ENCODE data around the gene SPINT2.

The SPINT2 gene

DNA sequence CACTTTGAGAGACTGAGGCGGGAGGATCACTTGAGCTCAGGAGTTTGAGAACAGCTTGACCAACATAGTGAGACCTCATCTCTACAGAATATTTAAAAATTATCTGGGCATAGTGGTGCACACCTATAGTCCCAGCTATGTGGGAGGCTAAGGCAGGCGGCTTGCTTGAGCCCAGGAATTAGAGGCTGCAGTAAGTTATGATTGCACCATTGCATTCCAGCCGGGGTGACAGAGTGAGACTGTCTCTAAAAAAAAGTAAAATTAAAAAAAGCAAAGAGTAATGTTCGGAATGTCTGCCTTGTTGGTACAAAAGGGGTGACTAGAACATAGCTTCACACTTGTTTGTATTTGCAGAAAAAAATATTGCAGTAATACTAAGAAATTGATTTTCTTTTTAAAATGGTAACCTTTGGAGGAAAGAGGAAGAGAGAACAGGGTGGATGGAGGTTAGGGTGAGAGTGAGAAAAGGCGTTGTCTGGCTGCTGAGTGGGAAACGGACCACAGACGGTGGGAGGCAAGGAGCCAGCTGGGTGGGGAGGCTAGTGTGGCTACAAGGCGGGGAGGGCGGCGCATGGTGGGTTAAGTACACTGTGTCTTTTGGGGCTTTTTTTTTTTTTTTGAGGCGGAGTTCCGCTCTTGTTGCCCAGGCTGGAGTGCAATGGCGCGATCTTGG lies 18.4 kb upstream of the SPINT2 start:
- Histone ChIP-seq H3K4me1 (ENCODE audit: control insufficient read depth in 1 of 2, insufficient read depth in 1 of 2, low read depth in 1 of 2, low read length in 1 of 2) (peaks cover 0 to 8% of the 10 kb centered on the region in 2 experiments), H3K27ac (no peak overlapping the region), H3K36me3 (no peaks in the 10 kb centered on the region), H3K27me3 (peaks cover 19% of the 10 kb centered on the region), H3K9me3 (no peaks in the 10 kb centered on the region), H3K4me3 (ENCODE audit: low read depth in 1 of 2, low read length in 1 of 2) (no peak overlapping the region)
- TF ChIP-seq, protein P1, sequence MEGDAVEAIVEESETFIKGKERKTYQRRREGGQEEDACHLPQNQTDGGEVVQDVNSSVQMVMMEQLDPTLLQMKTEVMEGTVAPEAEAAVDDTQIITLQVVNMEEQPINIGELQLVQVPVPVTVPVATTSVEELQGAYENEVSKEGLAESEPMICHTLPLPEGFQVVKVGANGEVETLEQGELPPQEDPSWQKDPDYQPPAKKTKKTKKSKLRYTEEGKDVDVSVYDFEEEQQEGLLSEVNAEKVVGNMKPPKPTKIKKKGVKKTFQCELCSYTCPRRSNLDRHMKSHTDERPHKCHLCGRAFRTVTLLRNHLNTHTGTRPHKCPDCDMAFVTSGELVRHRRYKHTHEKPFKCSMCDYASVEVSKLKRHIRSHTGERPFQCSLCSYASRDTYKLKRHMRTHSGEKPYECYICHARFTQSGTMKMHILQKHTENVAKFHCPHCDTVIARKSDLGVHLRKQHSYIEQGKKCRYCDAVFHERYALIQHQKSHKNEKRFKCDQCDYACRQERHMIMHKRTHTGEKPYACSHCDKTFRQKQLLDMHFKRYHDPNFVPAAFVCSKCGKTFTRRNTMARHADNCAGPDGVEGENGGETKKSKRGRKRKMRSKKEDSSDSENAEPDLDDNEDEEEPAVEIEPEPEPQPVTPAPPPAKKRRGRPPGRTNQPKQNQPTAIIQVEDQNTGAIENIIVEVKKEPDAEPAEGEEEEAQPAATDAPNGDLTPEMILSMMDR (IDR thresholded peaks at IDR 0.05): no peak

DNA sequence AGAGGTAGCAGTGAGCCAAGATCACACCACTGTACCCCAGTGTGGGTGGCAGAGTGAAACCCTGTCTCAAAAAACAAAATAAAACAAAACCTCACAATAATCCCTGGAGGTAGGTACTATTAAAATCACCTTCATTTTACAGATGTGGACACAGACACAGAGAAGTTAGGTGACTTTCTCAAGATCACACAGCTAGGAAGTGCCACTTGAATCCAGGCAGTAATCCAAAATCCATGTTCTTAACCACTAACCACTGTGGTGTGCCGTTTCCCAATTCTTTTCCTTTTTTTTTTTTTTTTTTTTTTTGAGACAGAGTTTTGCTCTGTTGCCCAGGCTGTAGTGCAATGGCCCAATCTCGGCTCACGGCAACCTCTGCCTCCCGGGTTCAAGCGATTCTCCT lies 17.2 kb upstream of the SPINT2 start:
- H3K4me1 ChIP-seq (ENCODE audit: control insufficient read depth in 1 of 2, insufficient read depth in 1 of 2, low read depth in 1 of 2, low read length in 1 of 2): peaks cover 0 to 8% of the 10 kb centered on the region in 2 experiments

DNA sequence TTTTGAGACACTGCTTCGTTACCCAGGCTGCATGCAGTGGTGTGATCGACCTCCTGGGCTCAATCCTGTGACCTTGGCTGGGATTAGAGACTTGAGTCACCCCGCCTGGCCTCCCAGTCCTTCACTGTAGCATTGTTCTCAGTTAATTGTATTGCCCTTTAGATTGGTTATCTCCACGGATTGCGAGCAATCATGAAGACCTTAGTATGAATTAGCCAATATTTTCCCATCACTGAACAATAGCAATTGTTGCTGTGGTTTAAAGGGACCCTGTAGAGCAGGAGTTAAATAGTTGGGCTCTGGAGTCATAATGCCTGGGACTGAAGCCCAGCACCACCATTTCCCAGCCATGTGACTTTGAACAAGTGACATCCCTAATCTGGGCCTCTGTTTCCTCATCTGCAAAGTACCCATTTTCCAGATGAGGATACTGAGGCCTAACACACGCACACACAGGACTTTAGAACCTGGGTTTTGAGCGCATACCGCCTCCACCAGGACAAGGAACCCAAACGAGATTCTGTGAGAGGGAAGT lies 16.6 kb upstream of the SPINT2 start:
- Histone ChIP-seq H3K36me3 (no peaks in the 10 kb centered on the region), H3K27ac (no peak overlapping the region), H3K4me1 (ENCODE audit: control insufficient read depth in 1 of 2, insufficient read depth in 1 of 2, low read depth in 1 of 2, low read length in 1 of 2) (peaks cover 0 to 8% of the 10 kb centered on the region in 2 experiments), H3K9me3 (no peaks in the 10 kb centered on the region), H3K4me3 (ENCODE audit: low read depth in 1 of 2, low read length in 1 of 2) (no peak overlapping the region), H3K27me3 (peaks cover 37% of the 10 kb centered on the region)
- TF ChIP-seq, protein P1 (IDR thresholded peaks at IDR 0.05): no peak

More for the DNA sequence above, 17.2 kb upstream of the SPINT2 start:
- Histone ChIP-seq H3K4me3 (ENCODE audit: low read depth in 1 of 2, low read length in 1 of 2) (no peak overlapping the region), H3K9me3 (no peaks in the 10 kb centered on the region), H3K36me3 (no peaks in the 10 kb centered on the region), H3K27me3 (peaks cover 30% of the 10 kb centered on the region), H3K27ac (no peak overlapping the region)
- TF ChIP-seq, protein P1 (IDR thresholded peaks at IDR 0.05): no peak

DNA sequence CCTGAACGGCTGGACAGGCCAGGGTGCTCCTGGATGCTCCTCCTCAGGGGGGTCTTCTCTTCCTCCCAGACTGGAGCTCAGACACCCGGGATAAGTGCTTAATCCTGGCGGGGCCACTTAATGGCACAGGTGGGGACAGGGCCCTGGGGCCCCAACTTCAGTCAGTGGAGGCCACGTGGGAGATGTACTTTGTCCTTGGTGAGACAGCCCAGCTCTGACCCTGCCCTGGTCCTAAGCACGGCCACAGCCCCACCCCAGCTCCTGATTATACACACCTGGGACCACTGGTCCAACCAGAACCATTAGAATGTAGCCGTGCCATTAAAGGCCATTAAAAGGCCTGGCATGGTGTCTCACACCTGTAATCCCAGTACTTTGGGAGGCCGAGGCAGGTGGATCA lies 16.0 kb upstream of the SPINT2 start:
- no peaks in the 10 kb centered on the region for H3K9me3 ChIP-seq
- peaks cover 43% of the 10 kb centered on the region for H3K27me3 ChIP-seq
- no peak overlapping the region for H3K27ac ChIP-seq
- no peaks in the 10 kb centered on the region for H3K36me3 ChIP-seq
- no peak overlapping the region for H3K4me3 ChIP-seq (ENCODE audit: low read depth in 1 of 2, low read length in 1 of 2)
- TF ChIP-seq, protein P1 (IDR thresholded peaks at IDR 0.05): no peak
- peaks cover 0 to 7% of the 10 kb centered on the region in 2 experiments for H3K4me1 ChIP-seq (ENCODE audit: control insufficient read depth in 1 of 2, insufficient read depth in 1 of 2, low read depth in 1 of 2, low read length in 1 of 2)

DNA sequence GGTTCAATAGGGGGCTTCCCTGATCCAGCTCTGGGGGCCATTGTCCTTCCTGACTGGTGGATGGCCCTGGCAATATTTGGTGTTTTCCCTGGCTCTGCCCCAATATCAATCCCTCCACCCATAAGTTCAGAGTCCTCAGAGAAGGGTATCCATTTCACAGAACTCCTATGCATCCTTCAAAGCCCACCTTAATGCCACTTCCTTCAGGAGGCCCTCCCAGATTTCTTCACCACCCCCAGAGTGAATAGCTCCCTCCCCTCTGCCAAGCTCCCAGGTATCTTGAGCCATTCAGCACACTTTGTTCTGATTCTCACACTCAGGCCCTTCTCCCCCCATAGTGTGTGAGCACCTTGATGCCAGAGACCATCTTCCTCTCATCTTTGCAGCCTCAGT lies 13.9 kb upstream of the SPINT2 start:
- H3K4me3 ChIP-seq (ENCODE audit: low read depth in 1 of 2, low read length in 1 of 2): no peak overlapping the region
- no peaks in the 10 kb centered on the region for H3K4me1 ChIP-seq (ENCODE audit: control insufficient read depth in 1 of 2, insufficient read depth in 1 of 2, low read depth in 1 of 2, low read length in 1 of 2)
- no peak overlapping the region for H3K27ac ChIP-seq
- H3K9me3 ChIP-seq: no peaks in the 10 kb centered on the region
- peaks cover 57% of the 10 kb centered on the region for H3K27me3 ChIP-seq
- H3K36me3 ChIP-seq: no peaks in the 10 kb centered on the region
- TF ChIP-seq, protein P1 (IDR thresholded peaks at IDR 0.05): no peak

Measured in neutrophil (primary cell).